Activated T-cell treated with anti-CD3 and anti-CD28 coated beads, Interleukin-2, amount 50 U/mL, for 4 hours (primary cell): ENCODE results near the gene FER. TPM values are rescaled to one million over a fixed set of nuclear protein-coding genes. Genes with fewer than 3 reads are reported as not detected.

Source experiments
- ATAC-seq, 2 donors: fragments of 200-7000 bp; cut with Tn5 transposase; one replicate each; pipeline ENCODE4 v1.10.0; 2021
- DNase-seq: peaks from one replicate; pipeline ENCODE4 v3.0.0-alpha.2; 2020
- H3K27me3 Mint-ChIP-seq: one replicate; pipeline ENCODE4 v1.8.0; 2021; ENCODE audit warnings: low read depth, mixed read lengths
- H3K36me3 Mint-ChIP-seq: one replicate; pipeline ENCODE4 v1.8.0; 2022; ENCODE audit warnings: mixed read lengths; ENCODE audit not compliant: insufficient read depth
- H3K4me1 Mint-ChIP-seq: one replicate; pipeline ENCODE4 v1.8.0; 2021; ENCODE audit warnings: low read depth, mixed read lengths
- H3K4me3 Mint-ChIP-seq: one replicate; pipeline ENCODE4 v1.8.0; 2021; ENCODE audit warnings: mild to moderate bottlenecking, moderate library complexity, mixed read lengths
- H3K9me3 Mint-ChIP-seq: one replicate; pipeline ENCODE4 v1.8.0; 2021; ENCODE audit warnings: mixed read lengths
- total RNA-seq, 3 donors: library from RNA; stranded (reverse); gene quantifications; one replicate each; pipeline ENCODE4 v1.2.1, GENCODE V29; 2021

Gene FER
- total RNA-seq, 3 donors from 2014 or later = 5.1 to 7.4 (median 7.3) TPM

- DNase-seq (no peak), ATAC-seq (no peak)
- Mint-ChIP-seq H3K4me3 (no peak overlapping the region), H3K27me3 (no peaks in the 10 kb centered on the region), H3K36me3 (peaks cover 1% of the 10 kb centered on the region), H3K4me1 (peaks cover 3% of the 10 kb centered on the region), H3K9me3 (no peaks in the 10 kb centered on the region)
Measured at GRCh38 chr5:109192555-109193281, 445.0 kb downstream of the FER start.

DNA sequence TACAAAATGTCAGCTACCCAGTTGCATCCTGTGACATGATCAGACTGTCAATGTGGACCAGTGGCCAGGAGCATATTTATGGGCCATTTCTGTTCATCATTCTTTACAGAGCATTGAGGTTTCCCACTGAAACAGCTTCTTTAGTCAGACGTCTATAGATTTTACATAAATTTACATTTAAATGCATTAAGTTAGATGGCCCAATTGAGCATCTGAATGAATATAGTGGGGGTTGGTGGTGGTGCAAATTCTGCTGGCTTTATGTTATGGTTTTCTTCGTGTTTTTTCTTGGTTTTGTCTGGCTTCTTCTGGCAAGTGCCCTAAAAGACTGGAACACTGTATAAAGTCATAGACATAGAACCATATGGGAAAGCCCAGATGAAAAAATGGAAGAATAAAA lies 448.0 kb downstream of the FER start:
- ATAC-seq = no peak
- DNase-seq = no peak
- no peaks in the 10 kb centered on the region for H3K36me3 Mint-ChIP-seq
- peaks cover 6% of the 10 kb centered on the region for H3K27me3 Mint-ChIP-seq
- H3K4me1 Mint-ChIP-seq = peaks cover 3% of the 10 kb centered on the region
- H3K9me3 Mint-ChIP-seq = no peaks in the 10 kb centered on the region
- H3K4me3 Mint-ChIP-seq = no peak overlapping the region

GRCh38 chr5:109196087-109196822 lies 448.6 kb downstream of the FER start:
- Mint-ChIP-seq H3K9me3 (no peaks in the 10 kb centered on the region), H3K4me3 (no peak overlapping the region), H3K36me3 (no peaks in the 10 kb centered on the region), H3K4me1 (peaks cover 1% of the 10 kb centered on the region), H3K27me3 (peaks cover 6% of the 10 kb centered on the region)
- DNase-seq = no peak
- ATAC-seq = no peak

DNA sequence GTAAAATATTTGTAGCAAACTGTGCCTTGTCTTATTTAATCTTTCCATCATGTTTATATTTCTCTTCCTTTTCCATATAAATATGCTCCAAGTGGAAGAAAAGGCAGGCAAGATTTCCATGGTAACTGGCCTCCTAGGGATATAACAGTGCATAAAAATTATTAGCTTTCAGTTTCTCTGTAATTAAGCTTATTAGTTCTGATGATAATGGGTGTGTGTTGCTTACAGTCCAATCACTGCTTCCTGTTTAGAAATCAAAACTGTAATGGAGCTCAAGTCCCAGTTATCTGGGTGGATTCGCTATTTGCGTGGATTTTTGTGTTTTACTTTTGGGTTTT lies 449.1 kb downstream of the FER start:
- Mint-ChIP-seq H3K27me3 (peaks cover 6% of the 10 kb centered on the region), H3K9me3 (no peaks in the 10 kb centered on the region), H3K36me3 (no peaks in the 10 kb centered on the region), H3K4me1 (no peaks in the 10 kb centered on the region), H3K4me3 (no peak overlapping the region)
- DNase-seq (no peak), ATAC-seq (no peak)

DNA sequence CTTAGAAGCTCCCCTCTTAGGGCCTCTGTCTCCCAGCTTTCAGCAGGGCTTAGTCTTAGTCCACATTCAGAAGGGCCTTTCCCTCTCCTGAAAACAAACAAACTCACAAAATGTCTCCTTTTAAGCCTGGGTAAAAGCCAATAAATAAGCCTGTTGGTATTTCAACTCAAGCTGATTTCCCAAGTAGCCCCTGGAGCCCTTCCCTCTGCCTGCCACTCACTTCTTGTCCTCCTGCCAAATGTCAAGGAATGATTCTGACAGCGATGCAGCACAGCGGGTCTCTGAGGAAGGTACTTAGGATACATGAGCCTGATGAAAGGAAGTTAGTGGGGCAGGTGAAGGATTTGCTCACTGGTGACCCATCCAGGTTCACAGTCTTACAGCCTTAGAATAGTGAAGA lies 451.6 kb downstream of the FER start:
- DNase-seq = no peak
- Mint-ChIP-seq H3K4me1 (no peaks in the 10 kb centered on the region), H3K27me3 (peaks cover 6% of the 10 kb centered on the region), H3K4me3 (no peak overlapping the region), H3K9me3 (no peaks in the 10 kb centered on the region), H3K36me3 (no peaks in the 10 kb centered on the region)
- no peak for ATAC-seq

GRCh38 chr5:109199799-109200620 lies 452.3 kb downstream of the FER start:
- Mint-ChIP-seq H3K4me1 (no peaks in the 10 kb centered on the region), H3K9me3 (peaks cover 4% of the 10 kb centered on the region)
- DNase-seq = no peak

GRCh38 chr5:109215040-109215439 lies 467.3 kb downstream of the FER start:
- H3K27me3 Mint-ChIP-seq = peaks cover 7% of the 10 kb centered on the region
- DNase-seq = no peak
- ATAC-seq = no peak
- no peak overlapping the region for H3K4me3 Mint-ChIP-seq
- H3K4me1 Mint-ChIP-seq = no peaks in the 10 kb centered on the region
- H3K36me3 Mint-ChIP-seq = no peaks in the 10 kb centered on the region
- H3K9me3 Mint-ChIP-seq = peaks cover 13% of the 10 kb centered on the region

More at GRCh38 chr5:109199799-109200620, 452.3 kb downstream of the FER start:
- Mint-ChIP-seq H3K4me3 (no peak overlapping the region), H3K27me3 (peaks cover 6% of the 10 kb centered on the region), H3K36me3 (no peaks in the 10 kb centered on the region)
- no peak for ATAC-seq

DNA sequence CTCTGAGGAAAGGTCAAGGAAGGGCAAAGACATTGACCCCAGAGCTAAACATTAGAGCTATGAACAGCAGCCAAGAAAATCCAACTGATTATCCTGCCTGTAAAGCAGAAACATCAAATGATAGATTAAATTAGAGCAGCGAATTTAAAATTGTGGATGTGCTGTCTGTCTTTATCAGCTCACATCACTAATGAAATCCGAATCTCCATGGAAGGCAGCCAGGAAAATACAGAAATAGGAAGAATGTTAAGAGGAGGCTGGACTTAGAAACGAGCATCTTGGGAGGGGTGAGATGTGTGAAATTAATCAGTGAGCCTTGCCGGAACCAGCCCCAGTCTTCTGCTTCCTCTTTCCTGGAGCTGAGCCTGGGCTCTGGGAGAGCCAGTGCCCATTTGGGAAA lies 471.1 kb downstream of the FER start:
- H3K36me3 Mint-ChIP-seq = no peaks in the 10 kb centered on the region
- no peaks in the 10 kb centered on the region for H3K4me1 Mint-ChIP-seq
- H3K9me3 Mint-ChIP-seq = no peaks in the 10 kb centered on the region
- H3K4me3 Mint-ChIP-seq = no peak overlapping the region
- no peak for ATAC-seq
- no peak for DNase-seq
- H3K27me3 Mint-ChIP-seq = peaks cover 7% of the 10 kb centered on the region

- no peaks in the 10 kb centered on the region for H3K4me1 Mint-ChIP-seq
- no peaks in the 10 kb centered on the region for H3K36me3 Mint-ChIP-seq
- ATAC-seq = no peak
Measured at GRCh38 chr5:109223531-109223930, 475.8 kb downstream of the FER start.

GRCh38 chr5:109224276-109224882 lies 476.7 kb downstream of the FER start:
- H3K36me3 Mint-ChIP-seq = no peaks in the 10 kb centered on the region
- H3K27me3 Mint-ChIP-seq = no peaks in the 10 kb centered on the region
- no peaks in the 10 kb centered on the region for H3K4me1 Mint-ChIP-seq
- no peak for ATAC-seq
- no peaks in the 10 kb centered on the region for H3K9me3 Mint-ChIP-seq
- H3K4me3 Mint-ChIP-seq = no peak overlapping the region
- DNase-seq = no peak

More at GRCh38 chr5:109223531-109223930, 475.8 kb downstream of the FER start:
- Mint-ChIP-seq H3K9me3 (no peaks in the 10 kb centered on the region), H3K4me3 (no peak overlapping the region), H3K27me3 (peaks cover 6% of the 10 kb centered on the region)
- DNase-seq = no peak

- Mint-ChIP-seq H3K9me3 (no peaks in the 10 kb centered on the region), H3K36me3 (no peaks in the 10 kb centered on the region), H3K27me3 (peaks cover 4% of the 10 kb centered on the region), H3K4me1 (no peaks in the 10 kb centered on the region), H3K4me3 (no peak overlapping the region)
- no peak for ATAC-seq
- no peak for DNase-seq
Measured at GRCh38 chr5:109225716-109226625, 478.3 kb downstream of the FER start.

DNA sequence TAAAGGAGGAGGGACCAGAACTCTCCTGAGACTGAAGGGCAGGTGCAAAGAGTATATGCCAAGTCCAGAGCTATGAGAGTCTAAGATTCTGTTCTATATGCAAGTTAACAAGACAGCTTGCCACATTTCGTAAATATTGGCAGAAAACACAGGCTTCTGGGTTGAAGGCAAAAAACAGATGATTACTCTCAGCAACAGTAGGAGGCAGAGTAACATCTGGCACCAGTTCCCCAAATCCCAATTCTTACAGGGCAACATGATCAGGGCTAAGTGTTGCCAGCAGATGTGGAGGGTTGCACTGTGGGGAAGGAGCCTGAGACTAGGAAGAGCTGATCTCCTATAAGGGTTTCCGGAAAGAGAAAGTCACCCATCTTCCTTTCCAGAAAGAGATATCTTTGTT lies 482.7 kb downstream of the FER start:
- ATAC-seq (no peak), DNase-seq (no peak)
- peaks cover 6% of the 10 kb centered on the region for H3K27me3 Mint-ChIP-seq
- H3K4me1 Mint-ChIP-seq = no peaks in the 10 kb centered on the region
- no peaks in the 10 kb centered on the region for H3K36me3 Mint-ChIP-seq
- H3K4me3 Mint-ChIP-seq = no peak overlapping the region
- peaks cover 4% of the 10 kb centered on the region for H3K9me3 Mint-ChIP-seq

- ATAC-seq (no peak), DNase-seq (no peak)
- Mint-ChIP-seq H3K4me3 (no peak overlapping the region), H3K4me1 (no peaks in the 10 kb centered on the region), H3K27me3 (peaks cover 6% of the 10 kb centered on the region), H3K9me3 (peaks cover 9% of the 10 kb centered on the region), H3K36me3 (no peaks in the 10 kb centered on the region)
Measured at GRCh38 chr5:109231331-109231730, 483.6 kb downstream of the FER start.
